GM04503 (cell line): ENCODE data around the gene CT47C1.

Experiments used
- DNase-seq: peaks from one replicate; pipeline ENCODE4 v3.0.0-alpha.2; 2012; ENCODE audit warnings: low read depth

The CT47C1 gene

GRCh38 chrX:119073911-119074310 is 1.1 kb downstream of the CT47C1 start:
- DNase-seq: no peak

- DNase-seq: no peak
Measured at GRCh38 chrX:119075270-119076025, 2.7 kb downstream of the CT47C1 start.

- no peak for DNase-seq
Measured at GRCh38 chrX:119082278-119082677, 9.5 kb downstream of the CT47C1 start.

- no peak for DNase-seq
Measured at GRCh38 chrX:119084766-119085165, 12.0 kb downstream of the CT47C1 start.

GRCh38 chrX:119087121-119087520 is 14.3 kb downstream of the CT47C1 start:
- DNase-seq: no peak

- DNase-seq: no peak
Measured at GRCh38 chrX:119089619-119090018, 16.8 kb downstream of the CT47C1 start.

GRCh38 chrX:119090627-119091026 is 17.8 kb downstream of the CT47C1 start:
- DNase-seq: no peak

GRCh38 chrX:119093991-119094735 is 21.4 kb downstream of the CT47C1 start:
- no peak for DNase-seq

GRCh38 chrX:119094819-119095218 is 22.0 kb downstream of the CT47C1 start:
- DNase-seq: no peak

GRCh38 chrX:119095936-119096335 is 23.1 kb downstream of the CT47C1 start:
- DNase-seq: no peak

- DNase-seq: no peak
Measured at GRCh38 chrX:119101168-119101567, 28.4 kb downstream of the CT47C1 start.

GRCh38 chrX:119105826-119106225 is 33.0 kb downstream of the CT47C1 start:
- peak; percentile 27 for DNase-seq

- DNase-seq: no peak
Measured at GRCh38 chrX:119107206-119107605, 34.4 kb downstream of the CT47C1 start.

- no peak for DNase-seq
Measured at GRCh38 chrX:119118780-119119395, 46.1 kb downstream of the CT47C1 start.

- peak; percentile 17 for DNase-seq
Measured at GRCh38 chrX:119121341-119121740, 48.5 kb downstream of the CT47C1 start.
